HepG2 (cell line): ENCODE results near the gene TM4SF20. TPM values are rescaled to one million over a fixed set of nuclear protein-coding genes. Genes with fewer than 3 reads are reported as not detected.

Source experiments
- ATAC-seq: fragments of 200-7000 bp; cut with Tn5 transposase; 3 replicates; pipeline ENCODE4 v1.9.1; 2020; ENCODE audit warnings: mild to moderate bottlenecking, moderate library complexity
- BruUV-seq: library from RNA; stranded (reverse); fragments of 400-500 nt; replicated peaks from 2 replicates; lab custom pipeline; 2021; lab: Mats Ljungman, UMichigan
- CTCF ChIA-PET: fragments of 300-600 bp; formaldehyde crosslinking; extraction: SDS; loops from one replicate; lab custom pipeline; 2021; ENCODE audit warnings: low total read pairs, inconsistent platforms, low intra/inter-chr PET ratio; lab: Yijun Ruan, JAX
- POLR2A ChIA-PET: fragments of 350-600 bp; sonication (Branson Sonifier 250); formaldehyde crosslinking; loops from one replicate; lab custom pipeline; 2020; ENCODE audit warnings: antibody characterized with exemption, inconsistent platforms; lab: Yijun Ruan, JAX
- DNase-seq: peaks from one replicate; pipeline ENCODE4 v3.0.0-alpha.2; 2015; ENCODE audit warnings: low spot score
- FAIRE-seq: peaks from 3 replicates; lab custom pipeline; 2011; peaks lifted over from hg19 to GRCh38; lab: Jason Lieb, UNC
- H2AFZ ChIP-seq: one replicate; pipeline ENCODE4 v1.6.1; 2011; ENCODE audit warnings: low read length, inconsistent platforms
- H3K27ac ChIP-seq: fragments of 300-600 bp; 3 replicates; pipeline ENCODE4 v1.8.0; 2011; ENCODE audit warnings: mixed run types, mild to moderate bottlenecking, mixed read lengths, low read length, inconsistent platforms; ENCODE audit not compliant: insufficient read depth; ENCODE audit errors: extremely low read length
- H3K27me3 ChIP-seq, 2 experiments: fragments of 200-600 bp in 1 of 2; 2 replicates in 1 of 2; 3 replicates in 1 of 2; pipeline versions ENCODE4 v1.6.0 to v1.8.0; 2011; ENCODE audit warnings: low read length in 2 of 2, mild to moderate bottlenecking in 2 of 2, moderate library complexity in 2 of 2, inconsistent platforms in 1 of 2; ENCODE audit not compliant: insufficient read depth in 2 of 2, control insufficient read depth in 1 of 2
- H3K36me3 ChIP-seq, 2 experiments: fragments of 200-600 bp in 1 of 2; replicated peaks in 1 of 2; 2 replicates in 1 of 2; 3 replicates in 1 of 2; pipeline versions ENCODE4 v1.5.1 to v1.8.0; 2011; ENCODE audit warnings: low read length in 2 of 2, inconsistent platforms in 1 of 2; ENCODE audit not compliant: insufficient read depth in 2 of 2, control insufficient read depth in 1 of 2
- H3K4me1 ChIP-seq: 2 replicates; pipeline ENCODE4 v1.5.1; 2012; ENCODE audit warnings: low read length, inconsistent platforms; ENCODE audit not compliant: insufficient read depth
- H3K4me2 ChIP-seq: 2 replicates; pipeline ENCODE4 v1.6.0; 2011; ENCODE audit warnings: low read depth, low read length, inconsistent platforms
- H3K4me3 ChIP-seq, 3 experiments: fragments of 200-600 bp in 1 of 3; sonication (generic), shearing (Covaris generic) in 1 of 3; replicated peaks in 1 of 3; 2 replicates each; pipeline ENCODE4 v1.5.1; 2011 to 2016; ENCODE audit warnings: low read length in 3 of 3, inconsistent platforms in 2 of 3, low read depth in 2 of 3, mild to moderate bottlenecking in 2 of 3, control low read depth in 1 of 3, mixed read lengths in 1 of 3; ENCODE audit not compliant: insufficient read depth in 1 of 3
- H3K79me2 ChIP-seq: one replicate; pipeline ENCODE4 v1.6.1; 2011; ENCODE audit warnings: low read length, inconsistent platforms; ENCODE audit not compliant: insufficient read depth
- H3K9ac ChIP-seq: 2 replicates; pipeline ENCODE4 v1.6.0; 2011; ENCODE audit warnings: mild to moderate bottlenecking, low read depth, low read length, inconsistent platforms; ENCODE audit not compliant: insufficient read depth
- H3K9me3 ChIP-seq: 2 replicates; pipeline ENCODE4 v1.5.1; 2012; ENCODE audit warnings: mild to moderate bottlenecking, low read length
- H4K20me1 ChIP-seq: 2 replicates; pipeline ENCODE4 v1.6.0; 2011; ENCODE audit warnings: inconsistent platforms, mild to moderate bottlenecking, low read length, moderate library complexity; ENCODE audit not compliant: insufficient read depth
- AGO1 ChIP-seq: fragments of 200-400 bp; formaldehyde crosslinking; IDR thresholded peaks from 2 replicates; pipeline ENCODE4 v1.6.1; 2017; ENCODE audit warnings: mild to moderate bottlenecking, low read depth, low read length, moderate library complexity; ENCODE audit not compliant: poor library complexity, severe bottlenecking
- CEBPB ChIP-seq: IDR thresholded peaks from 2 replicates; pipeline ENCODE4 v1.6.1; 2011; ENCODE audit warnings: low read depth, low read length, improper control_type of control experiment, borderline replicate concordance
- CREM ChIP-seq, 2 experiments: sonication (generic) in 1 of 2; formaldehyde crosslinking in 1 of 2; IDR thresholded peaks; 2 replicates each; pipeline versions ENCODE4 v1.4.0 to v1.6.1; 2016 to 2020; ENCODE audit warnings: antibody characterized with exemption in 1 of 2, mild to moderate bottlenecking in 1 of 2, missing genetic modification reagents in 1 of 2
- HCFC1 ChIP-seq: fragments of 150-350 bp; IDR thresholded peaks from 2 replicates; pipeline ENCODE4 v1.6.1; 2014; ENCODE audit warnings: low read depth, low read length
- HNF4A ChIP-seq: sonication (generic); formaldehyde crosslinking; IDR thresholded peaks from 2 replicates; pipeline ENCODE4 v1.4.0; 2020; ENCODE audit warnings: missing genetic modification reagents
- MED1 ChIP-seq: sonication (generic); formaldehyde crosslinking; IDR thresholded peaks from 2 replicates; pipeline ENCODE4 v1.4.0; 2020; ENCODE audit warnings: missing genetic modification reagents
- NBN ChIP-seq: fragments of 450-650 bp; conservative IDR thresholded peaks from 2 replicates; pipeline ENCODE4 v1.6.1; 2017
- NFAT5 ChIP-seq: sonication (generic); formaldehyde crosslinking; IDR thresholded peaks from 2 replicates; pipeline ENCODE4 v1.4.0; 2020; ENCODE audit warnings: missing genetic modification reagents
- PHF8 ChIP-seq: sonication (generic); formaldehyde crosslinking; IDR thresholded peaks from 2 replicates; pipeline ENCODE4 v1.5.0; 2020; ENCODE audit warnings: missing genetic modification reagents
- PLSCR1 ChIP-seq: sonication (generic); formaldehyde crosslinking; IDR thresholded peaks from 2 replicates; pipeline ENCODE4 v1.5.0; 2020; ENCODE audit warnings: missing genetic modification reagents, mild to moderate bottlenecking, borderline replicate concordance
- RFXAP ChIP-seq: sonication (generic); formaldehyde crosslinking; IDR thresholded peaks from 2 replicates; pipeline ENCODE4 v1.4.0; 2020; ENCODE audit warnings: missing genetic modification reagents, borderline replicate concordance
- ZBTB8A ChIP-seq: sonication (generic); formaldehyde crosslinking; IDR thresholded peaks from 2 replicates; pipeline ENCODE4 v1.4.0; 2020; ENCODE audit warnings: mild to moderate bottlenecking, low read depth, missing genetic modification reagents, borderline replicate concordance
- ZNF354B ChIP-seq: sonication (generic); formaldehyde crosslinking; IDR thresholded peaks from 2 replicates; pipeline ENCODE4 v1.8.0; 2022; ENCODE audit warnings: mild to moderate bottlenecking, missing genetic modification reagents
- ZNF570 ChIP-seq: sonication (generic); formaldehyde crosslinking; IDR thresholded peaks from 2 replicates; pipeline ENCODE4 v1.4.0; 2020; ENCODE audit warnings: mild to moderate bottlenecking, missing genetic modification reagents, borderline replicate concordance
- ZNF737 ChIP-seq: sonication (generic); formaldehyde crosslinking; IDR thresholded peaks from 2 replicates; pipeline ENCODE4 v1.5.0; 2020; ENCODE audit warnings: missing genetic modification reagents, mild to moderate bottlenecking, borderline replicate concordance
- WGBS: methylation state at CpG from one replicate; pipeline ENCODE4 v1.1.6; 2017; ENCODE audit warnings: low lambda C conversion rate; 5-methylcytosine and 5-hydroxymethylcytosine counted together
- in situ Hi-C: cut with HindIII; loops from 2 replicates; pipeline ENCODE4 v1.10.0; 2017; ENCODE audit warnings: low pct_unique_long_range_greater_than_20kb; ENCODE audit not compliant: extremely low pct_ligation_motif_present
- intact Hi-C: fragments of 100-400 bp; cut with micrococcal nuclease; formaldehyde crosslinking; loops from one replicate; pipeline ENCODE4 v1.10.0; 2022; ENCODE audit not compliant: unreplicated experiment
- polyA plus RNA-seq, 8 experiments: library from polyadenylated mRNA; depleted of rRNA in 3 of 8; stranded (reverse) in 7 of 8; unstranded in 1 of 8; fragments of >200 nt; fragmentation: Illumina TruSeq in 4 of 8; extraction: Trizol in 4 of 8; gene quantifications; 2 replicates each; pipeline versions ENCODE4 v1.2.1 to v1.2.3, GENCODE V29; 2011 to 2016; ENCODE audit warnings: low read depth in 4 of 8, missing spikeins in 1 of 8, mixed read lengths in 1 of 8; ENCODE audit not compliant: insufficient read depth in 1 of 8
- total RNA-seq, 5 experiments: library from RNA; depleted of rRNA; stranded (reverse); fragments of >200 nt; fragmentation: Illumina TruSeq; extraction: Trizol; gene quantifications; 2 replicates each; pipeline ENCODE4 v1.2.3, GENCODE V29; 2016; ENCODE audit warnings: low read depth in 1 of 5
- TF ChIP-seq, protein P1 (sequence below): IDR thresholded peaks from 2 replicates; pipeline ENCODE4 v1.6.1; 2016; ENCODE audit warnings: mild to moderate bottlenecking

The TM4SF20 gene
- total and polyA plus RNA-seq, 2 of the 13 experiments (the other 11 are each of a cell fraction or from before 2014, with no cell fraction given): not detected

GRCh38 chr2:227379095-227379494 is at the start of gene TM4SF20 (continued):
- TF ChIP-seq CREM (IDR thresholded peaks at IDR 0.05) (no peak), CREM (CRISPR knock-in tag; IDR thresholded peaks at IDR 0.05) (no peak), ZNF570 (CRISPR knock-in tag) (no peak), AGO1 (no peak), RFXAP (CRISPR knock-in tag) (no peak)
- TF ChIP-seq, protein P1, sequence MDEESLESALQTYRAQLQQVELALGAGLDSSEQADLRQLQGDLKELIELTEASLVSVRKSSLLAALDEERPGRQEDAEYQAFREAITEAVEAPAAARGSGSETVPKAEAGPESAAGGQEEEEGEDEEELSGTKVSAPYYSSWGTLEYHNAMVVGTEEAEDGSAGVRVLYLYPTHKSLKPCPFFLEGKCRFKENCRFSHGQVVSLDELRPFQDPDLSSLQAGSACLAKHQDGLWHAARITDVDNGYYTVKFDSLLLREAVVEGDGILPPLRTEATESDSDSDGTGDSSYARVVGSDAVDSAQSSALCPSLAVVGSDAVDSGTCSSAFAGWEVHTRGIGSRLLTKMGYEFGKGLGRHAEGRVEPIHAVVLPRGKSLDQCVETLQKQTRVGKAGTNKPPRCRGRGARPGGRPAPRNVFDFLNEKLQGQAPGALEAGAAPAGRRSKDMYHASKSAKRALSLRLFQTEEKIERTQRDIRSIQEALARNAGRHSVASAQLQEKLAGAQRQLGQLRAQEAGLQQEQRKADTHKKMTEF (CRISPR knock-in tag): no peak

- H2AFZ ChIP-seq: no peak overlapping the region
- 24% methylated on average over 8 of the region's 8 CpGs for WGBS
- in situ Hi-C loops (no loop called here), intact Hi-C loops (loop anchor here (1.0 to 2.0 kb wide), 2 partner anchors 22 to 38 kb away; no protein-coding TSS in a partner anchor)
- H4K20me1 ChIP-seq: no peaks in the 10 kb centered on the region
- no peak overlapping the region for H3K9ac ChIP-seq
- ATAC-seq (peak; percentile 80), DNase-seq (peak; percentile 90), FAIRE-seq (no peak)
- H3K27me3 ChIP-seq: no peaks in the 10 kb centered on the region
- ChIA-PET POLR2A (interaction anchor here (1.2 kb wide), 1 partner anchor 39 kb away, joined by 3 read pairs; no protein-coding TSS in a partner anchor), CTCF (no interaction called here)
- peak overlapping the region in 1 of 3 experiments; percentile 19; a peak in 1 of 6 replicates for H3K4me3 ChIP-seq
- no peaks in the 10 kb centered on the region for H3K36me3 ChIP-seq
- no TSS peak for BruUV-seq
- peak overlapping the region; percentile 35 for H3K27ac ChIP-seq
- no peaks in the 10 kb centered on the region for H3K79me2 ChIP-seq
- peaks cover 39% of the 10 kb centered on the region for H3K4me1 ChIP-seq
- H3K4me2 ChIP-seq: peak overlapping the region; percentile 70
- H3K9me3 ChIP-seq: peaks cover 19% of the 10 kb centered on the region
- TF ChIP-seq NFAT5 (CRISPR knock-in tag) (no peak), CEBPB (peak; percentile 91), ZBTB8A (CRISPR knock-in tag) (no peak), HCFC1 (no peak), MED1 (no peak), ZNF354B (CRISPR knock-in tag) (no peak), NBN (no peak), PHF8 (CRISPR knock-in tag) (no peak), PLSCR1 (CRISPR knock-in tag) (no peak), ZNF737 (CRISPR knock-in tag) (no peak), HNF4A (CRISPR knock-in tag) (peak; percentile 81)
Observed at GRCh38 chr2:227428731-227429285, 49.7 kb upstream of the TM4SF20 start.
